GM19395 (cell line): Measurements from ENCODE around the gene GNG14.
A peak's percentile ranks its signal among the peaks of the same experiment; 100 is the strongest.
"Not testable (repeated sequence)": the region's sequence is repeated elsewhere in the genome, so short reads cannot be mapped to it uniquely, and the experiment has no call there.

Source experiments
- ATAC-seq: cut with Tn5 transposase; IDR thresholded peaks from one replicate; pipeline ENCODE4 v1.9.1; 2021; ENCODE audit warnings: mild to moderate bottlenecking, moderate library complexity; ENCODE audit not compliant: unreplicated experiment

The GNG14 gene

DNA sequence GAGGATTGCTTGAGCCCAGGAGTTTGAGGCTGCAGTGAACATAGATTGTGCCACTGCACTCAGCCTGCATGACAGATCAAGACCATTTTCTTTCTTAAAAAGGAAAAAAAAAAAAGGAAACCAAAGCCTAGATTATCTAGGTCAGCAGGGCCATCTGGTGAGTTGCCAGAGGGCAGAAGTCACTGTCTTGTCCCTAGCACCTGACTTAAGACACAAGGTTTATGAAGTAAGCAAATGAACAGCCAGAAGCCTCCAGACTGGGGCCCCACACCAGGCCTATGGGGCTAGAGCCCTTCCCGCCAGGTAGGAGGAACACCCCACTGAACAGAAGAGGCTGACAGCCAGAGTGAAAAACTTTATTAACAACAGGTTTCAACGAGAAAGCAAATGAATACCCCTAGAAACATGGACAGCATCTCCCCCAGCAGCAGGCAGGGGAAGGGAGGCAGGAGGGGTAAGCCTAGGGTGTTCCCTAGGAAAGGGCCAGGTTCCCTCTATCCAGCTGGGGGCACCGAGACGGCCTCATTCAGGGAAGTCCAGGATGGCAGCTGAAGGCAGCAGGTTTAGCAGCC, 20.0 kb upstream of the GNG14 start:
- ATAC-seq: no peak

DNA sequence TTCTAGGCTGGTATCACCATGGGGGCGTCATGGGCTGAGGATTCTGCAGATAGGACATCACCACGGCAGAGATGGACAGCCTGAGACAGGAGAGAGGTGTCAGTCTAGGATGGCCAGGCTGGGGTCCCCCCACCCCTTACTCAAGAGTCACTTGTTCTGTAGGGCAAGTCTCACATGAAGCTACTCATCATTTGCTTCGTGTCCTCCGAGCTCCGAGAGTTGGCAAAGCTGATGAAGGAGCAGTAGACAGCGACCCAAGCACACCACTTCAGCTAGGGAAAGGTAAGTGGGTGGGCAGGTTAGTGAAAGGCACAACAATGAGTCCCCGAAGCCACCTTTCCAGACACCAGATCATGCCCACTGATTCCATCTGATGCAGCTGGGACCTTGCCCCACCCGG, 19.5 kb upstream of the GNG14 start:
- no peak for ATAC-seq

GRCh38 chr19:12668932-12669269, 18.9 kb upstream of the GNG14 start:
- no peak for ATAC-seq

- no peak for ATAC-seq
Observed at GRCh38 chr19:12669270-12670158, 18.3 kb upstream of the GNG14 start.

- no peak for ATAC-seq
Observed at GRCh38 chr19:12670159-12670928, 17.5 kb upstream of the GNG14 start.

GRCh38 chr19:12672744-12673143, 15.1 kb upstream of the GNG14 start:
- no peak for ATAC-seq

GRCh38 chr19:12675399-12675798, 12.4 kb upstream of the GNG14 start:
- no peak for ATAC-seq

- ATAC-seq: no peak
Observed at GRCh38 chr19:12675940-12676339, 11.9 kb upstream of the GNG14 start.

- no peak for ATAC-seq
Observed at GRCh38 chr19:12676384-12676792, 11.4 kb upstream of the GNG14 start.

DNA sequence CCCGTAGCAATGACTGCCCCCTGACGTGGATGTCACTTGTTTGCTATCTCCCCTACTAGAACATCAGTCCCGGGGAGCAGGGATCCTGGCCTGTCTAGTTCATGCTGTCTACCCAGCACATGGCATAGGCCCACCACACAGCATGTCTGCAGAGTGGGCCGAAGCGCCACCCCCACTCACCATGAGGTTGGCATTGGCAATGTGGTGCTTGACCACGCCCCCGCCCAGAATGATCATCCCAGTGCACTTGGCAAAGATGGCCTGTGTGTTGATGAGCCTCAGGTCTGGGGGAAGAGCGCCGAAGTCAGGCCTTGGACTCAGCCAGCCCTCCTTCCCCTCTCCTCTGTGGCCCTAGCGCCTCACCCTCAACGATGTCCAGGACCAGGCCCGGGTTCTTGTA, 10.9 kb upstream of the GNG14 start:
- ATAC-seq: no peak

DNA sequence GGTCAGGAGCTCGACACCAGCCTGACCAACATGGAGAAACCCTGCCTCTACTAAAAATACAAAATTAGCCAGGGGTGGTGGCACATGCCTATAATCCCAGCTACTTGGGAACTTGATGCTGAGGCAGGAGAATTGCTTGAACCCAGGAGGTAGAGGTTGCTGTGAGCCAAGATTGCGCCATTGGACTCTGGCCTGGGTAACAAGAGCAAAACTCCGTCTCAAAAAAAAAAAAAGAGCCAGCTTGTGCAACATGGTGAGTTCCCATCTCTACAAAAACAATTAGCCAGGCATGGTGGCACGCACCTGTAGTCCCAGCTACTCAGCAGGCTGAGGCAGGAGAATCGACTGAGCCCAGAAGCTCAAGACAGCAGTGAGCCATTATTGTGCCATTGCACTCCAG, 9.8 kb upstream of the GNG14 start:
- ATAC-seq: not testable (repeated sequence)

DNA sequence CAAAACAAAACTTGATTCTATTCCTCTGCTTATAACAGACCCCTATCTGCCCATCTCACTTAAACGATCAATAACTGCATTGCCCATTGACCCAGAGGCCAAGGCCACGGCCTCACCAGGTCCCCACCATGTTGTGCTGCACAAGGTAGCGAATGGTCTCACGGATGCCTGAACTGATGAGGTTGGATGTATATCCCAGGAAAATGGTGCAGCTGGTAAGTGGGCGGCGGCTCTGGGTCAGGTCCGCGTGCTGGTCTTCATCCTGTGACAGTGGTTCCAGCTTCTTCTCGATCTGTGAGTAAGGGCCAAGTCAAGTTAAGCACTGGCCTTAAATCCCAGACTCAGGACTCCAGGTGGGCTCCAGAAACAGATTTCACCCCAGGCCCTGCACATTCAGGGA, 7.8 kb upstream of the GNG14 start:
- ATAC-seq: no peak

GRCh38 chr19:12681074-12681987, 6.5 kb upstream of the GNG14 start, which contains the start of gene DHPS:
Gene DHPS, minus strand, starts transcription at chr19:12681880. Its CDS starts 114 bp downstream, at chr19:12681766.
- ATAC-seq: peak; percentile 75

DNA sequence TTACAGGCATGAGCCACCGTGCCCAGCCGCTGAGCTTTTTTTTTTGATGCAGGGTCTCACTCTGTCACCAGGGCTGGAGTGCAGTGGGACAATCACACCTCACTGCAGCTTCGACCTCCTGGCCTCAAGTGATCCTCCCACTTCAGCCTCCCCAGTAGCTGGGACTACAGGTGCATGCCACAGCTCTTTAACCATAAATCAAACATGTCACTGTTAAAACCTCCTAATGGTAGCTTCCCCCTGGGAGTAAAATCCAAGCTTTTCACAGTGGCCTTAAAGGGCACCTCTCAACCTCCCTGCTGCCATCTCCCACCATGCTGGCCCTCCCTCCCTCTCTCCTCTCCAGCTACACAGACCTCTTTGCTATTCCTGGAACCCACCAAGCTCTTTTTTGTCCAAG, 2.0 kb upstream of the GNG14 start:
- ATAC-seq: no peak

DNA sequence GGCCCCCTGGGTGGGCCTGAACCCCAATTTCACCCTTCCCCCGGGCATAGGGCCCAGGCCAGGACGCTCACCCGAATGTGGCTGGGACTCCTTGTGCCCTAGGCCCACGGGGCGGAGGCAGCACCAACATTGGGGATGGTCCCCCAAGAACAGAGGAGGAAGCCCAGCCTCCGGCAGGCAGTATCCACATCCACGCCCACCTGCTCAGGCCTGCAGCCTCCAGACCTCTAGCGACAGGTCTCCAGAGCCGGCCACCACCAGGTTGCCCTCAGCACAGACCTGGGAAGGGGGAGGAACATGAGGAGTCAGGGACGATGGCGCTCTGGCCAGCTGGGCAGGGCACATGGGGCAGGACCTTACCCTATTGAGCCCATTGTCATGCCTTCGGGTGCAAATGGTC, 1.2 kb downstream of the GNG14 start:
- ATAC-seq: no peak

GRCh38 chr19:12689581-12690216, 1.9 kb downstream of the GNG14 start:
- no peak for ATAC-seq

DNA sequence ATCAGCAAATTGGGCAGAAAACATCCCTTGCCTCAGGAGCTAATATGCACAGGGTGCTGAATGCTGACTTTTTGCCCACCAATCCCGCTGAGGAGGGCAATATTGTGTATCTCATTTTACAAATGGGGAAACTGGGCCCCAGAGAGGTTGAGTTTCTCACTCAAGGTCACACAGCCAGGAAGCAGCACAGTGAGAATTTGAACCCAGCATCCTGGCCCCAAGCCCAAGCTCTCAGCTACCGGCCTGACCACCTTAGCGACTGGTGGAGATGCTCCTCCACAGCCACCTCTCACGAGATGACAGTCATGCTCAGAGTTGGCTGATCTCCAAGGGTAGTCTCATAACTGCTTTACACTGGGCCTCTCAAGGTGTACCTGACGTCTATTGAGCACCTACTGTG, 5.2 kb downstream of the GNG14 start:
- no peak for ATAC-seq

GRCh38 chr19:12694641-12695040, 6.8 kb downstream of the GNG14 start:
- ATAC-seq: no peak

- ATAC-seq: no peak
Observed at GRCh38 chr19:12695096-12695495, 7.3 kb downstream of the GNG14 start.

DNA sequence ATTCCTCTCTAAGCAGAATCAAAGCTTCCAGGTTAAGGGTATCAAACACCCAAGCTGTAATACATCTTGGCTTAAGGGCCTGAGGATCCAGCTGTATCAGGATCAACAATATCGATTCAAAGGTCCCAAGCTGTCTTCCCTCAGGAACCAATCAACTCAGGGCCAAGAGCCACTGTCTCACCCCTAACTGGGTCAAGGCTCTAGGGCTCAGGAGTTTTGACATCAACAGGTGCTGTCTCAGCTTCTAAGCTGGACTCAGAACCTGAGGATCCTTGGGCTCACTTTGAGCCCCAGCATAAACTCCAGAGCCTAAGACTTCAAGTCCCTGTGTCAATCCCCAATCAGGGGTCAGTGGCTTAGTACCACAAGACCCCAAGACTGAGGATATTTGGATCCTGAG, 7.7 kb downstream of the GNG14 start:
- no peak for ATAC-seq
